GM04504 (cell line): ENCODE data around the gene CASP10.
A peak's percentile ranks its signal among the peaks of the same experiment; 100 is the strongest.
"Not testable (repeated sequence)": the region's sequence is repeated elsewhere in the genome, so short reads cannot be mapped to it uniquely, and the experiment has no call there.

Source experiments
- DNase-seq: peaks from one replicate; pipeline ENCODE4 v3.0.0-alpha.2; 2012; ENCODE audit warnings: low read depth

The CASP10 gene

GRCh38 chr2:201233812-201234662, 51.1 kb downstream of the CASP10 start:
- no peak for DNase-seq

GRCh38 chr2:201234663-201235135, 51.8 kb downstream of the CASP10 start:
- DNase-seq, result peak; percentile 24

- DNase-seq, result peak; percentile 64
These were observed 53.2 kb downstream of the CASP10 start for GRCh38 chr2:201235860-201236811.

GRCh38 chr2:201237486-201238123, 54.7 kb downstream of the CASP10 start:
- DNase-seq, result no peak

GRCh38 chr2:201239167-201239935, 56.4 kb downstream of the CASP10 start:
- not testable (repeated sequence) for DNase-seq

- no peak for DNase-seq
These were observed 59.8 kb downstream of the CASP10 start for GRCh38 chr2:201242571-201243277.

- DNase-seq, result no peak
These were observed 61.9 kb downstream of the CASP10 start for GRCh38 chr2:201244829-201245228.

GRCh38 chr2:201246280-201246679, 63.3 kb downstream of the CASP10 start:
- DNase-seq, result no peak

- DNase-seq, result no peak
These were observed 65.4 kb downstream of the CASP10 start for GRCh38 chr2:201248288-201248844.

GRCh38 chr2:201249889-201250288, 66.9 kb downstream of the CASP10 start:
- no peak for DNase-seq

GRCh38 chr2:201250741-201251140, 67.8 kb downstream of the CASP10 start:
- DNase-seq, result no peak

- DNase-seq, result peak; percentile 24
These were observed 71.3 kb downstream of the CASP10 start for GRCh38 chr2:201254081-201254730.

- DNase-seq, result no peak
These were observed 72.6 kb downstream of the CASP10 start for GRCh38 chr2:201255408-201256033.

- DNase-seq, result no peak
These were observed 73.1 kb downstream of the CASP10 start for GRCh38 chr2:201256082-201256481.

- no peak for DNase-seq
These were observed 74.5 kb downstream of the CASP10 start for GRCh38 chr2:201257381-201257955.

GRCh38 chr2:201257956-201258665, 75.2 kb downstream of the CASP10 start:
- DNase-seq, result peak; percentile 52

- no peak for DNase-seq
These were observed 76.0 kb downstream of the CASP10 start for GRCh38 chr2:201258666-201259615.
